Activated CD8-positive, alpha-beta memory T cell treated with anti-CD3 and anti-CD28 coated beads for 36 hours (primary cell): ENCODE results near the gene HOXD4. TPM values are rescaled to one million over a fixed set of nuclear protein-coding genes. Genes with fewer than 3 reads are reported as not detected.

ENCODE experiments used
- CTCF ChIA-PET: fragments of 350-600 bp; sonication (Branson Sonifier 250); formaldehyde crosslinking; loops from one replicate; lab custom pipeline; 2021; ENCODE audit warnings: antibody characterized with exemption; lab: Charles Lee
- POLR2A ChIA-PET: fragments of 350-600 bp; sonication (Branson Sonifier 250); formaldehyde crosslinking; loops from one replicate; lab custom pipeline; 2021; ENCODE audit warnings: antibody characterized with exemption; lab: Charles Lee
- total RNA-seq, 2 experiments: library from RNA; stranded (reverse); gene quantifications; one replicate each; pipeline ENCODE4 v1.2.3, GENCODE V29; 2021

Gene HOXD4
- total RNA-seq, 2 experiments from 2014 or later, result not detected

DNA sequence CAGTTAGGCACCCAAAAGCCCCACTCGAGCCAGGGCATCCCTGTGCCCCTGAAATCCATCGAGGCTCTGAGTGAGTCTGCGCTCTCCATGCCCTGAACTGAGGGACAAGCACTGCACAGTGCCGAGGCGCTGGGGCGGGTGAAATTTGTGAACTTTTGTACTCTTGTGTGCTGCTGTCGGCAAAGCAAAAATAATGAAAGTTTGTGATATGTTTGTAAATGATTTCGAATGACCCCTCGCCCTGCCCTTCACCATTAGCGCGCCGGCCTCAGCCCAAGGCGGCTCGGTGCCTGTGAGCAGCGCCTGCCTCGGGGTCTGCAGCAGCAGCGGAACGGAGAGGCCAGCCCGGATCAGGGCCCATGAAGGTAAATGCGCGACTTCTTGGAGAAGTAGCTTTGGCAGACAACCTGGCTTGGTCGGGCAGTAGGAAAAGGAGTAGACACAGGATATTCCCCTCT lies 1.8 kb upstream of the HOXD4 start:
- POLR2A ChIA-PET, result no interaction called here
- CTCF ChIA-PET, result no interaction called here

DNA sequence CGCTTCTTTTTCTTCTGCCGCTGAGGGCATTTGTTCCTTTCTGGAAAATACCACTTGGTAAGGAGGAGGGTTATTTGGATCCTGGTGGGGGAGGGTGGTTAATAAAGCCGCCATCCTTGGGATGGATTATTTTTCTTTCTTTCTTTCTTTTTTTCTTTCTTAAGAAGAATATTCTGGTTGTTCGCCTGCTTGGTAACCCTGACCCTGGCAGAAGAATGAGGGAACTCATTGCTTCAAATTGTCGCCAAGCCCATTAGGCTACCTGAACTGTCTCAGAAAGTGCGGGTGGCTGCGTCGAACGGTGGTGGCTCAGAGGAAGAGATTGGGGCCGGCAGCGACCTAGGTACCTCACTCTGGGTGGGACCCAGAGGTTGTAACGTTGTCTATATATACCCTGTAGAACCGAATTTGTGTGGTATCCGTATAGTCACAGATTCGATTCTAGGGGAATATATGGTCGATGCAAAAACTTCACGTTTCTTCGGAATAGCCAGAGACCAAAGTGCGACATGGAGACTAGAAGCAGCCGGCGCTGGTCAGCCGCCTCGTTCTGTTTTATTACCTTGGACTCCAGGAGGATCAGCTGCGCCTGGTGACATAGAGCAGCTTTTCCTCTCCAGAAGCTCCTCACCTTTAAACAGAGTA lies 1.3 kb upstream of the HOXD4 start:
- CTCF ChIA-PET, result no interaction called here
- POLR2A ChIA-PET, result no interaction called here

DNA sequence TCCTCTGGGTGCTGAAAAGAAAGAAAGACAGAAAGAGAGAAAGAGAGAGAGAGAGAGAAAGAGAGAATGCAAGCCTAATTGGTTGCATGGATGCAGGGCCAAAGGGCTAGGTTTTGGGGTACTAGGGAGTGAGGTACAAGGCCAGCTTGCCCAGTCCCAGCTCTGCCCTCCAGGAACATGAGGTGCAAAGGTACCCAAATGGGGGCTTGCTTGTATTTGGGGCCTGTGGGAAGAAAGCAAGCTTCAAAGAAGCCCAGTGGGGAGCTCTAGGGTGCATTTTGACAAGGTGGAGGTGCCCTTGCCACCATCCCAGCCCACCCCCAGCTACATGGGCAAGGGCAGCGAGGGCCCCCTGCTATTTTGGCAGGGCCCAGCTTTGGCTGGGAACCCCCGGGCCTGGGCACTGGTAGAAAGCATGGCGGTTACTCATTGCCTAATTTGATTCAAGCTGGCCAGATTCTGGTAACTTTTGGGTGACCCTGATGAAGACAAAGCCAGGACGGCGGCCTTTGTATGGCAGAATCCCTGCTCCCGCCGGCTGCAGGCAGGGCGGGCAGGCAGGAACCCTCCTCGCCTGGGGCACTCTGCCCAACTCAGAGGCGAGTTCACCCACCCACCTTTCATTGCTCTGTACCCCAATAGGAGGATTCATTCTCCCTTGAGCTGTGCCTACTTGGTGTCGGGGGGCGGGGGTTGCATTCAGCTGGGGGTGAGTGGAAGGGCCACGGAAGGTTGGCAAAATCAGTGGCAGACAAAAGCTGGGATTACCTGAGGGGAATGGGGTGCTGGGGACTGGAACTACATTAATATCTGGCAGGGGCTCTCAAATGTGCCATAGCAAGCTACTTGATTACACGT lies 537 bp upstream of the HOXD4 start:
- ChIA-PET CTCF (interaction anchor here (0.5 kb wide), 1 partner anchor 56 kb away, joined by 3 read pairs; no protein-coding TSS in a partner anchor), POLR2A (no interaction called here)

DNA sequence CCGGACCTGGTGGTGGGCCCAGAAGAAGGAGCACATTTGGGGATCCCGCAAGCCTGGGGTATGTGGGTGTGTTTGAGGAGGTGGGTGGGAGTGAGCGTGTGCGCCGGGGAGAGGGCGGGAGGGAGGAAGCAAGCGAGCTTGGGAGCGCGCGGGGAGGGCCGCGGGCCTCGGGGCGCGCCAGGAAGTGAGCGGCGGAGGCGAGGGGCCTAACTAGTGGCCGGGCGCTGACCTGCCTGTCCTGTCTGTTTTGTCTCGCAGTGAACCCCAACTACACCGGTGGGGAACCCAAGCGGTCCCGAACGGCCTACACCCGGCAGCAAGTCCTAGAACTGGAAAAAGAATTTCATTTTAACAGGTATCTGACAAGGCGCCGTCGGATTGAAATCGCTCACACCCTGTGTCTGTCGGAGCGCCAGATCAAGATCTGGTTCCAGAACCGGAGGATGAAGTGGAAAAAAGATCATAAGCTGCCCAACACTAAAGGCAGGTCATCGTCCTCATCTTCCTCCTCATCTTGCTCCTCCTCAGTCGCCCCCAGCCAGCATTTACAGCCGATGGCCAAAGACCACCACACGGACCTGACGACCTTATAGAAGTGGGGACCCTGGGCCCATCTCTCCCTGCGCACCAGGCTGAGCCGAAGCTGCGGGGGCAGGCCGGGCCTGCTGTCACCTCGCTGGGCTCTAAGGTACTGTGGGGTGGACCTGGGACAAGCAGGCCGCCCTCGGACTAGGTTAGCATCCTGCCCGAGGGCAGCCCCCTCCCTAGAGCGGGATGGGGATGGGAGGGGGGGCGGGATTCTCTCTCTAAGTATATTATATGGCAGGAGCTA lies 1.2 kb downstream of the HOXD4 start:
- ChIA-PET POLR2A (no interaction called here), CTCF (interaction anchor here (0.8 to 1.2 kb wide), 3 partner anchors 9 to 25 kb away, joined by 3 to 4 read pairs (median 3); no protein-coding TSS in a partner anchor)

DNA sequence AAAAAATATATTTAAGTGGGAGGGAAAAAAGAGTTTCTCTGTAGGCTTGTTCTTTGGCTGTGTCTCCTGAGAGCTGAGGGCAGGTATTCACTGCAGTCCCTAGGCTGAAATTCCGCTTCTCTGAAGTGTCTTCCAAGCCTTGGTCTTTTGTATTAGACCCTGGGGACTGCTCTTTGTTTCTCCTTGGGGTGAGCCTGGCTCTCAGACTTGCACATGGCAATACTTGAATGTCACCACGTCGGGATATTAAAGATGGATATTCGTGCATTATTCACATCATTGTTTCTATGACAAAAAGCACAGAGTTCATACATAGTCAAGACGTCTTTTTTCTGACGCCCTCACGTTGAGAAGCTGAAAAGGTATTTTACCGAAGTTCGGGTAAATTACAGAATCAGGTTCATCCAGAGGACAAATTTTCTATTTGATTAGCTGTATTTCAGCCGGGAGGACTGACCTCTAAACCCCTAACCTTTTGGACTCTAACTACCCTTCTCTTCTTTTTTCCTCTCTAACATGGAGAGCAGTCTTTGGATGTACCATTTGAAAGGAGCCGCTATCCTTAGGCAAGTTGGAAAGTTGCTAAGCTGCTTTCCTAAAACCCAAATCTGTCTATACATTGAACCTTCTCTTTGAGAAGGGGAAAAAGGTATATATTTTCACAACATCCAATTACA lies 3.4 kb downstream of the HOXD4 start:
- ChIA-PET CTCF (interaction anchor here (0.6 kb wide), 1 partner anchor 498 kb away, joined by 3 read pairs; no protein-coding TSS in a partner anchor), POLR2A (no interaction called here)

DNA sequence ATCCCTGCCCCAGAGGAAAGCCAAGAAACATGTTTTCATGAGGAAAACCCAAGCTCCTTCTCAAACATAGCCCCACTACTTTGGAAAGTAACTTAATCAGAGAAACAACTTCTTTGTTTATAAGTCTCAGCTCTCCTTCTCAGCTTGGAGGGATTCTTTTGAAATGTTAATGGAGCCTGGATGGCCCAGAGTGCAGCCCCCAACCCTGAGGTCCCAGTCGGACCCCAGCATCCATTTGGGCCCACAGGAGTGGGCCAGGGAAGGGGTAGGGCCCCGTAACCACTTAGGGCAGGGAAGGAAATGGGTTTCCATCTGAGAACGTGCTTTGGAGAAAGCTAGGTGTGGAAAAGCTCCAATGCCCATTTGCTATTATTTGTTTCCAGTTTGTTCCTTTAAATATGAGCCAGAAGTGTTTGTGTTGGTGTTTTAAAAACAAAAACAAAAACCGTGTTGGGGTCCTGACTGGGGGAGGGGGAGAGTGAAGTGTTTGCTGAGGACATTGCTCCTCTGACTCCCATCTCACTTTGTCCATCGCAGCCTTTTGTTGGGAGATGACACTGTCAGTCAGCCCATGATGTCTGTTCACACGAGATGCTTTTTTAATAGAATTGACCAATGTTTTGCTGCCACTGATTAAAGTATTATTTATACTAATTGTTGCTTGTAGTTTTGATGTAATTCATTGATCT lies 4.2 kb downstream of the HOXD4 start:
- ChIA-PET POLR2A (no interaction called here), CTCF (no interaction called here)

DNA sequence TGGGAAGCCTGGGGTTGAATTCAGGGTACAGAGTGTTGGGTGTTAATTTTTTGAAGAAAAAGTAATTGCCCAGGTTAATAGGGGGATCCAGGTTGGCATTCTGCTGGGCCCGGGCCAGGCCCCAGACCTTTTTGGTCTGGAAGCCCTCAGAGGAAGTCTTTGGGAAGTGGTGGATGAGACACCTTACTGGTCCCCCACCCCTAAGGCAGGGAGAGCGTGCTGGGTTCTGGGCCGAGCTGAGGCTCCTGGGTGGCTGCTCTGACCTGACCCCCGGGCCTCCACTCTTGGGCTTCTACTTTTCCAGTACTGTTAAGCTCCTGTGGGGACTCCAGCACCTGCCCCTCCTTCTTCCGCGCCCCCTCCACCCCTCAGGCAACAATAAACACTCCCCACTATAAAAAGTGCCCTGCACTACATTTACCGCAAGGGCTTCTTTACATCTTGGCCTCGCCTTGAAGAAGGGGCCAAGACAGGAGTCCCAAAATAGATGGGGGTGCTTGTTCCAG lies 5.0 kb downstream of the HOXD4 start:
- CTCF ChIA-PET, result no interaction called here
- POLR2A ChIA-PET, result no interaction called here

DNA sequence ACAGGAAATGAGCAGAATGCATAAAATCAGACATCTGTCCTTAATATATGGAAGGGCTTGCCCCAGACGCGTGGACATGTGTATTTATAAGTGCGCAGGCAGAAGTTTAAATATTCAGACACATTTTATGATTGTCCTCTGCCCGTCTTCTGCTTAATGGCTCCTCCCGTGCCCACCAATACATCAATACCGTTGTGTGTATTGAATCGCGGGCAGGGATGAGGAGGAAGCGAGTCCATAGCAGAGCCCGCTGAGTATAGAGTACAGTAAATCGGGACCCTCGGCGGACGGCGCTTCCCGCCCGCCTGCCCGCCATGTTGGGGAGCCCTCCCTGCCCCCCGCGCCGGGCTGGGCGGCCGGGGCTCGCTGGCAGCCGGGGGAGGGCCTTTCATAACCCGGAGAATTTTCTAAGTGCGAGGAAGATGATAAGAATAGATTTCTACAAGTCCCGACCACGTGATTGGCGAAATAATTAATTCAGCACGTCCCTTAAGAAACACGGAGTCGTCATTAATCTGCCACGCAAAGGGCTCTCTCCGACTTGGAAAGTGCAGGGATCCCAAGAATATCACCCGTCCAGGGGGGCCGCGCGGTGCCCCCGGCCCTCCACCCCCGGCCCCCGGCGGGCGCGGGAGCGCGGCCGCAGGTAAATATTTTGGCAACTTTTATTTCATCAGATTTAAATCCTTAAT lies 5.6 kb downstream of the HOXD4 start, which contains the start of gene HOXD3:
Gene HOXD3, plus strand, starts transcription at position 501 of the 692 bp plus-strand sequence. CDS start 11,808 bp downstream, outside the sequence.
- CTCF ChIA-PET, result no interaction called here
- POLR2A ChIA-PET, result no interaction called here

DNA sequence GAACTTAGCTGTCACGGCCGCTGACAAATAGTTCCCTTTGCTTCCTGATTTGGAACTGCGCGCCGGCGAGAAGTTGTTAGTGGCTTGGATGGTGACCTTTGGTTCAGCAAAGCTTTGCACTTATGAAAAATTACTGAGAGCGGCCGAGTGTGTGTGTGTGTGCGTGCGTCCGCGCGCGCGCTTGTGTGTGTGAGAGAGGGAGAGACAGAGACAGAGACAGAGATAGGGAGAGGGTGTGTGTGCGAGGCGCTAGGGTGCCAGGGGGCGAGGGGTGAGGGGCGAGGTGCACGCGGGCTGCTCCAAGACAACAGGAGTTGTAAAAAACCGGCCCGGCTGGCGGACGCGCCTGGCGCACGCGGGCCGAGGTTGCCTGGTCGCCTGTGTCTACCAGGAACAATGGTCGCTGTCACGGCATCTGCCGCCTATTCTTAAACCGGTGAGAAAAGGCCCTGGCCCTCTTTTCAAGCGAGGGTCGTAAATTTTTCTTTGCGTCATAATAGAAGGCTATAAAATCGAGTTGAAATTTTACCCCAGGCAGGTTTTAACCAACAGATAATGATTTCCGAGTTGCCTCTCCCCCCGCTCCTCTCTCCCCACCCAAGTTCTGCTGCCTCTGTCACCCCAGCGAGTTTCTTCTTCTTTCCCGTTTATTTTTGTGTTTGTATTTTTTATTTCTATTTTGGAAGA lies 6.3 kb downstream of the HOXD4 start:
- POLR2A ChIA-PET, result no interaction called here
- CTCF ChIA-PET, result interaction anchor here (0.7 to 1.5 kb wide), 2 partner anchors 30 to 1258 kb away, joined by 4 read pairs; no protein-coding TSS in a partner anchor

DNA sequence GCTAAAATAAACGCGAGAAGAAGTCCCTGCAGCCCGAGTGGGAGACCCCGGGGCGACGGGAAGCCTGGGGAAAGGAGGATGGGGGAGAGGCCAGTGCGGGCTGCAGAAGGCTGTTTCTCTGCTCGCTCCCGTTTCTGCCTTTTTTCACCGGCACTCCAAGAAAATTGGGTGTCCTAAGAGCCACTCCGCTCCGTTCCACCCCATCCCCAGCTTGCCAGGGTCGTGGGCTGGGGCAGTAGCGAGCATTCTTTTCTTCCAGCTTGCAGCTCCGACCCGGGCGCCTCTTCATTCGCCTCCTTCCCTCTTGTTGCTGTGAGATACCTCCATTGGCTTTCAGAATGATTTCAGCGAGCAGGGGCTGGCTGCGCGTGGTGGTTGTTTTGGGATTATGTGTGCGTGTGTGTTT lies 6.8 kb downstream of the HOXD4 start:
- ChIA-PET POLR2A (no interaction called here), CTCF (interaction anchor here (0.7 to 1.5 kb wide), 2 partner anchors 31 to 1259 kb away, joined by 4 read pairs; no protein-coding TSS in a partner anchor)

DNA sequence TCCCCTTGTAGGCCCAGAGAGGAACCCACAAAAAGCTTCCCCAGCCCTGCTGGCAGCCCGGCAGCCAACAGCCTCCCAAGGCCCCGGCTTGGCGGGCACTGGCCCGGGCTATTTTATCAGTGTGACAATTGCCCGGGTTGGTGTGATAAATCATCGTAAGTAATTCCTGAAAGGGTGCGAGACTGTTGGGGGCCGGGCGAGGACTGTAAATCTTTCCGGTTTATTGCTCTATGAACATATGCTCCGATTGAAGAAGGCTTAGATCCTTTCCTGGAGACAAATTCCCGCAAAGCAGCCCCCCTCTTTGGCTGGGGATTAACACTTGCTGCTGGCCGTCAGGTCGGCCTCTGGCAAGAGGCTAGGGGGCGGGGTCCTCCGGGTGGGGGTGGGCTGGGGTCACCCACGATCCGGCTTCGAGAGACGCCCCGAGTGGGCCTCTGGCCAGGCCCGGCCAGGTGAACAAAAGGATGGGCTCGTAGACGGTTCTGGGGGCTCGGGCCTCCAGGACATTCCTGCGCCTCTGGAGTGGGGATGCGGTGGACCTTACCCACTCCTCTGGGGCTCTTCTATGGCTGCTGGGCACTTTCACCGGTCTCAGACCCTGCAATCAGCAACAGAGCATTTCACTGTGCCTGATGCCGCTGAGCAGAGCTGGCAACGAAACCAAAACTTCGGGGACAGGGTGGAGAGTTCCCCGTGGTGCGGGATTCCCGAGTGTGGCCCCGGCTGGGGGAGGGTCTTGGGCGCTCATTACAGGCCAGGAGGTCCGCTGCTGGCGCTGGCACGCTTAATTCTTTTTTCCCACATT lies 7.7 kb downstream of the HOXD4 start:
- POLR2A ChIA-PET, result no interaction called here

DNA sequence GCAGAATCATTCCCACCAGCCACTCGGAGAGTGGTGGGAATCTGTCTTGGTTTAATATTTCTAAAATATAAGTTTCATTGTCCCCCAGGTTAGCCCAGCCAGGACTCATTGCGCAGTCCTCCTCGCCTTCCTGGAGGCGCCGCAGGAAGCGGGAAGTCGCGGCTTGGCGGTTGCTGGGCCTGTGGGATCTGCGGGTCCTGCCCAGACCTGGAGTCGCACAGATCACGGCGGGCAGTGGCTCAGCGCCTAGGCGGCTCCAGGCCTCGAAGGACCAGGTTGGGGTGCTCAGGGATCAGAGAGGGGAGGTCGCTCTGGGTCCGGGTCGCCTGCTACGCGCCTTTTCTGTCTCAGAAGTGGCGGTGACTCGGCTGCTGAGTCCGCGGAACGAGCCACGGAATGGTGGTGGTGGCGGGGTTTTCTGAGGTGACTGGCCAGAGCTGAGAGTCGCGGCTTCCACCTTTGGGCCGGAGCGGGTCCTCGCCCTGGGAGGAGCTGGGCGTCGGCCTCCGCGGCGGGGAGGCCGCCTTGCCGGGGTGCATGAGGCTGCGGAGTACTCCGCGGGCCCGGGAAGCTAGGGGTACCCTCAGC lies 8.4 kb downstream of the HOXD4 start:
- CTCF ChIA-PET, result interaction anchor here (0.7 to 0.9 kb wide), 2 partner anchors 19 to 447 kb away, joined by 3 read pairs; no protein-coding TSS in a partner anchor

More for the DNA sequence above, 7.7 kb downstream of the HOXD4 start:
- CTCF ChIA-PET, result interaction anchor here (1.5 kb wide), 1 partner anchor 32 kb away, joined by 4 read pairs; no protein-coding TSS in a partner anchor

DNA sequence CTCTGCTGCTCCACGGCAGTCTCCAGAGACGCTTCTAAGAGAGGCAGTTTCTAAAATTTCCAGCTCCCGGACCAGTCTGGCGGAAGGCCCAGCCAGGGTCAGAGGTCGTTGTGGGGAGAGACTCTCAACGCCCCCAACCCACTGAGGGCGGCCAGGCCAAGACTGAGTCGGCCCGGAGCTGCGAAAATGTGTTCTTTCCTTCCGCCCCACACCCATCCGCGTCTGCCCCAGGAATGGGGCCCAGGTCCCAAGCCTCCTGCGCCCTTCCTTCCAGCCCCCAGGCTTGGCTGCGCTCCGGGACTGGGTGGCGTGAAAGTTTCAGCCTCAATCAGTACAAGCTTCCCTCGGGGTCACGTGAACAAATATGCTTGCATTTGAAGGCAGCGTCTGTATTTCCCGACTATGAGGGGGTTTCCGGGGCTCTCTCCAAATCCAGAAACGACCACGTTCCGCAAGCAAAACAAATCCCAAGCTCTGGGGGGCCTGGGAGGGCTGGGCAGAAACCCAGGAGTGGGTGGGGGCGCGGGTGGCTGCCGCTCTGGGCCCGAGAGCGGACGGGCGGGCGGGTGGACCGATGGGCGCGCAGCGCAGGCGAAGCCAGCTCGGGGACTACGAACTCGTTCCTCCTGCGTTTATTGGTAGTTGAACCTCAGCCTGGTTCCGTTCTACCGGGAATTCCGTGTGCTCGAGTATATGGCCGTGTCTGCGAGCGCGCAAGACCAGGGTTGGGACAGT lies 9.1 kb downstream of the HOXD4 start:
- POLR2A ChIA-PET, result no interaction called here
- CTCF ChIA-PET, result interaction anchor here (0.7 to 1.2 kb wide), 3 partner anchors 20 to 446 kb away, joined by 3 to 4 read pairs (median 3); no protein-coding TSS in a partner anchor

More for the DNA sequence above, 8.4 kb downstream of the HOXD4 start:
- POLR2A ChIA-PET, result no interaction called here

DNA sequence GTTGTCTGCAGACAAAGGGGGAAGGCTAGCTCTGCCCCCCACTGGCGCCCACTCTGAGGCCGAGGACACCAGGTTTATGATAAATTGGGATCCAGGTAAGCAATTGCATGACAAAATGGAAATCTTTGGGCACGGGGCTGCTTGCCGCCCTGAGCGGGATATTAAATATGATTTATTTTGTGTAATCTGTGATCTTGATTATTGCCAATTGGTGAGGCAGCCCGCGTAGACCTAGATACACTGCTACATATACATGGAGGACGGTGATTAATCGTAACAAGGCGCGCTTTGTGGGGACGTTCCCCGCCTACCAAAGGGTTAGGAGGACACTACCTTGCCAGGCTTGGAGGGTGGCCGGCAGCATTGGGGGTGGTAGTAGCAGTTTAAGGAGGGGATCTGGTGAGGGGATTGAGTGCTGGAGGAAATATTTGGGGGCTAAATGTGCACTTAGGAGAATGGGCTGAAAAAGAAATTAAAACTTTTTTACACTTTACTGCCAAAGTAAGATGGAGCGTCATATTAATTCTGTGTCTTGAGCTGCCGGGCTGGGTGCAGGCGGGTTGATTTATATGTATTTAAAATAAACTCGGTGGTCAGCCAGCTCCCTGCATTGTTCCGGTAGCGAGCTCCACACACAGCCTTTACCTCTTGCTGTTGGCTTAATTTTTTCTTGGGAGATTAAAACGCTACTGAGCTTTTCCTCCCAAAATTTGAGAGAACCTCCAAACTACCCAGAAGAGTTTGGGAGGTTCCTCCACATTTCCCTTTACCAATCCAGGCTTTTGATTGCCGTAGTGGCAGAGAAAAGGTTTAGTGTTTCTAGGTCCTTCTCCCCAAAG lies 9.9 kb downstream of the HOXD4 start:
- POLR2A ChIA-PET, result no interaction called here
- CTCF ChIA-PET, result interaction anchor here (0.7 to 1.3 kb wide), 4 partner anchors 8 to 293 kb away, joined by 3 to 4 read pairs (median 4); no protein-coding TSS in a partner anchor
